ENCODE measurements around the gene ID2. TPM values are rescaled to one million over a fixed set of nuclear protein-coding genes. Genes with fewer than 3 reads are reported as not detected.

Gene ID2
- total and polyA plus RNA-seq, 2 of the 13 experiments (the other 11 are each of a cell fraction or from before 2014, with no cell fraction given) = 214 to 719 TPM

GRCh38 chr2:8701681-8702379 lies 20.0 kb downstream of the ID2 start:
- intact Hi-C loops (cut with micrococcal nuclease; ENCODE audit: unreplicated experiment) = no loop called here
- ChIA-PET POLR2A (no interaction called here), CTCF (ENCODE audit: low intra/inter-chr PET ratio, low total read pairs) (no interaction called here)
- Histone ChIP-seq H3K9ac (ENCODE audit: insufficient read depth, low read depth, low read length) (no peak overlapping the region), H3K27ac (ENCODE audit: extremely low read length, insufficient read depth, low read length) (no peak overlapping the region), H3K79me2 (ENCODE audit: insufficient read depth, low read length) (no peaks in the 10 kb centered on the region), H3K4me1 (ENCODE audit: insufficient read depth, low read length) (no peaks in the 10 kb centered on the region), H4K20me1 (ENCODE audit: insufficient read depth, low read length) (no peaks in the 10 kb centered on the region), H3K9me3 (ENCODE audit: low read length) (no peaks in the 10 kb centered on the region), H3K4me2 (ENCODE audit: low read depth, low read length) (no peak overlapping the region), H2AFZ (ENCODE audit: low read length) (no peak overlapping the region), H3K4me3 (replicated peaks in 1 of 3; ENCODE audit: insufficient read depth in 1 of 3, low read depth in 2 of 3, low read length in 3 of 3) (no peak overlapping the region), H3K36me3 (replicated peaks in 1 of 2; ENCODE audit: control insufficient read depth in 1 of 2, insufficient read depth in 2 of 2, low read length in 2 of 2) (no peaks in the 10 kb centered on the region), H3K27me3 (ENCODE audit: control insufficient read depth in 1 of 2, insufficient read depth in 2 of 2, low read length in 2 of 2) (peaks cover 0 to 64% of the 10 kb centered on the region in 2 experiments; a peak in 2 of 5 replicates)
- no peak for FAIRE-seq
- BruUV-seq (replicated peaks) = no TSS peak
- no peak for DNase-seq (ENCODE audit: low spot score)
- no peak for ATAC-seq
- 63% methylated on average over 16 of the region's 16 CpGs for WGBS (ENCODE audit: low lambda C conversion rate)
- no peak for TF ChIP-seq ZNF615 (CRISPR knock-in tag; IDR thresholded peaks at IDR 0.05; ENCODE audit: borderline replicate concordance)
- TF ChIP-seq, protein P1, sequence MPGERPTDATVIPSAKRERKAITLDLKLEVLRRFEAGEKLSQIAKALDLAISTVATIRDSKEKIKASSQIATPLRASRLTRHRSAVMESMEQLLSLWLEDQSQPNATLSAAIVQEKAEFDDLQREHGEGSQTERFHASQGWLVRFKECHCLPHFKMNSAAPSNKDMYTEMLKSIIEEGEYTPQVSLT (CRISPR knock-in tag; IDR thresholded peaks at IDR 0.05; ENCODE audit: borderline replicate concordance, low read depth) = no peak
- TF ChIP-seq ELK4 (CRISPR knock-in tag; IDR thresholded peaks at IDR 0.05; ENCODE audit: borderline replicate concordance) = no peak
- no peak for TF ChIP-seq FOXM1 (CRISPR knock-in tag; IDR thresholded peaks at IDR 0.05)
- no peak for TF ChIP-seq IRF2 (CRISPR knock-in tag; IDR thresholded peaks at IDR 0.05)
- TF ChIP-seq, protein P2, sequence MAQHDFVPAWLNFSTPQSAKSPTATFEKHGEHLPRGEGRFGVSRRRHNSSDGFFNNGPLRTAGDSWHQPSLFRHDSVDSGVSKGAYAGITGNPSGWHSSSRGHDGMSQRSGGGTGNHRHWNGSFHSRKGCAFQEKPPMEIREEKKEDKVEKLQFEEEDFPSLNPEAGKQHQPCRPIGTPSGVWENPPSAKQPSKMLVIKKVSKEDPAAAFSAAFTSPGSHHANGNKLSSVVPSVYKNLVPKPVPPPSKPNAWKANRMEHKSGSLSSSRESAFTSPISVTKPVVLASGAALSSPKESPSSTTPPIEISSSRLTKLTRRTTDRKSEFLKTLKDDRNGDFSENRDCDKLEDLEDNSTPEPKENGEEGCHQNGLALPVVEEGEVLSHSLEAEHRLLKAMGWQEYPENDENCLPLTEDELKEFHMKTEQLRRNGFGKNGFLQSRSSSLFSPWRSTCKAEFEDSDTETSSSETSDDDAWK (CRISPR knock-in tag; IDR thresholded peaks at IDR 0.05) = no peak
- TF ChIP-seq SRY (CRISPR knock-in tag; IDR thresholded peaks at IDR 0.05) = no peak
- TF ChIP-seq SRSF1 (optimal IDR thresholded peaks at IDR 0.05; ENCODE audit: low read depth, low read length) = no peak
- no peak for TF ChIP-seq SAP130 (CRISPR knock-in tag; IDR thresholded peaks at IDR 0.05; ENCODE audit: low read depth)
- TF ChIP-seq, protein P3, sequence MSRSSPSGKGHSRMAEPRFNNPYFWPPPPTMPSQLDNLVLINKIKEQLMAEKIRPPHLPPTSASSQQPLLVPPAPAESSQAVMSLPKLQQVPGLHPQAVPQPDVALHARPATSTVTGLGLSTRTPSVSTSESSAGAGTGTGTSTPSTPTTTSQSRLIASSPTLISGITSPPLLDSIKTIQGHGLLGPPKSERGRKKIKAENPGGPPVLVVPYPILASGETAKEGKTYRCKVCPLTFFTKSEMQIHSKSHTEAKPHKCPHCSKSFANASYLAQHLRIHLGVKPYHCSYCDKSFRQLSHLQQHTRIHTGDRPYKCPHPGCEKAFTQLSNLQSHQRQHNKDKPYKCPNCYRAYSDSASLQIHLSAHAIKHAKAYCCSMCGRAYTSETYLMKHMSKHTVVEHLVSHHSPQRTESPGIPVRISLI (CRISPR knock-in tag; IDR thresholded peaks at IDR 0.05; ENCODE audit: borderline replicate concordance) = no peak
- no peak for TF ChIP-seq ZNF546 (CRISPR knock-in tag; conservative IDR thresholded peaks at IDR 0.05)
- TF ChIP-seq CBX5 (CRISPR knock-in tag; IDR thresholded peaks at IDR 0.05; ENCODE audit: borderline replicate concordance) = no peak
- no peak for TF ChIP-seq ISX (CRISPR knock-in tag; conservative IDR thresholded peaks at IDR 0.05)
- TF ChIP-seq, protein P4, sequence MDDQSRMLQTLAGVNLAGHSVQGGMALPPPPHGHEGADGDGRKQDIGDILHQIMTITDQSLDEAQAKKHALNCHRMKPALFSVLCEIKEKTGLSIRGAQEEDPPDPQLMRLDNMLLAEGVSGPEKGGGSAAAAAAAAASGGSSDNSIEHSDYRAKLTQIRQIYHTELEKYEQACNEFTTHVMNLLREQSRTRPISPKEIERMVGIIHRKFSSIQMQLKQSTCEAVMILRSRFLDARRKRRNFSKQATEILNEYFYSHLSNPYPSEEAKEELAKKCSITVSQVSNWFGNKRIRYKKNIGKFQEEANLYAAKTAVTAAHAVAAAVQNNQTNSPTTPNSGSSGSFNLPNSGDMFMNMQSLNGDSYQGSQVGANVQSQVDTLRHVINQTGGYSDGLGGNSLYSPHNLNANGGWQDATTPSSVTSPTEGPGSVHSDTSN (CRISPR knock-in tag; IDR thresholded peaks at IDR 0.05; ENCODE audit: borderline replicate concordance) = no peak
- TF ChIP-seq, protein P5, sequence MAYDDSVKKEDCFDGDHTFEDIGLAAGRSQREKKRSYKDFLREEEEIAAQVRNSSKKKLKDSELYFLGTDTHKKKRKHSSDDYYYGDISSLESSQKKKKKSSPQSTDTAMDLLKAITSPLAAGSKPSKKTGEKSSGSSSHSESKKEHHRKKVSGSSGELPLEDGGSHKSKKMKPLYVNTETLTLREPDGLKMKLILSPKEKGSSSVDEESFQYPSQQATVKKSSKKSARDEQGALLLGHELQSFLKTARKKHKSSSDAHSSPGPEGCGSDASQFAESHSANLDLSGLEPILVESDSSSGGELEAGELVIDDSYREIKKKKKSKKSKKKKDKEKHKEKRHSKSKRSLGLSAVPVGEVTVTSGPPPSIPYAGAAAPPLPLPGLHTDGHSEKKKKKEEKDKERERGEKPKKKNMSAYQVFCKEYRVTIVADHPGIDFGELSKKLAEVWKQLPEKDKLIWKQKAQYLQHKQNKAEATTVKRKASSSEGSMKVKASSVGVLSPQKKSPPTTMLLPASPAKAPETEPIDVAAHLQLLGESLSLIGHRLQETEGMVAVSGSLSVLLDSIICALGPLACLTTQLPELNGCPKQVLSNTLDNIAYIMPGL (CRISPR knock-in tag; IDR thresholded peaks at IDR 0.05; ENCODE audit: borderline replicate concordance in 1 of 2, low read depth in 1 of 2) = no peak
- TF ChIP-seq ZNF552 (CRISPR knock-in tag; IDR thresholded peaks at IDR 0.05; ENCODE audit: borderline replicate concordance) = no peak
- TF ChIP-seq SP4 (CRISPR knock-in tag; IDR thresholded peaks at IDR 0.05) = no peak
- in situ Hi-C loops (cut with HindIII; ENCODE audit: extremely low pct_ligation_motif_present, low pct_unique_long_range_greater_than_20kb) = no loop called here

Measured in HepG2 (cell line).